C4-2B (cell line): ENCODE measurements around the gene ETNK1.
"Not testable (repeated sequence)": the region's sequence is repeated elsewhere in the genome, so short reads cannot be mapped to it uniquely, and the experiment has no call there.

ENCODE experiments used
- H3K27ac ChIP-seq: fragments of 450-650 bp; 2 replicates; pipeline ENCODE4 v1.5.1; 2017
- ZFX ChIP-seq: fragments of 450-650 bp; IDR thresholded peaks from 2 replicates; pipeline ENCODE4 v1.6.1; 2017
- TF ChIP-seq, protein P1 (sequence below): fragments of 450-650 bp; conservative IDR thresholded peaks from 2 replicates; pipeline ENCODE4 v1.5.1; 2017; ENCODE audit warnings: mild to moderate bottlenecking

ETNK1 gene

DNA sequence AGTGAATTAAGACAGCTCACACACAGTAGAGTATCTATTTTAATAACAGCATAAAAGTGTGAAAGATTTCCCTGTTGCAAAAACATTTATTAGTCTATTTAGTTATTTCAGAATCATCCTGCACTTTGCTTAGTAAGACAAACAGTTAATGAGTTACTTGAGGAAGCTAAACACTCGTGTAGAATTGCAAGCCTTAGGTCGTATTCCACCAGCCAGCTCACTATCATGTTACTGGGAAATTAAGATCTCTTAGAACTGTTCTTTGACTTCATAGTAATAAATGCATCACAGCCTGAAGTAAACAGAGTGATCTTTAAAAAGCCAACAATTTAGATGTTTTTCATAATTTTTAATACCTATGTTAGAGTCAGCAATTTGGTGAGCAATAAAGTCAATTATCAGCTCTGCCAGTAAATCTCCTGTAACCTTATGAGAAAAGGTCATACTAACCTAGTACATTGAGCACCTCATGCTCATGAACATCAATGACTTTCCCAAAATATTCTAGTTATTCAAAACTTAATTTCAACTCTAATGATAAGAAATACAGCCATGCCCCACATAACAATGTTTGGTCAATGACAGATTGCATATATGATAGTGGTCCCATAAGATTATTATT, 26.7 kb upstream of the ETNK1 start:
- H3K27ac ChIP-seq = no peak overlapping the region
- TF ChIP-seq, protein P1, sequence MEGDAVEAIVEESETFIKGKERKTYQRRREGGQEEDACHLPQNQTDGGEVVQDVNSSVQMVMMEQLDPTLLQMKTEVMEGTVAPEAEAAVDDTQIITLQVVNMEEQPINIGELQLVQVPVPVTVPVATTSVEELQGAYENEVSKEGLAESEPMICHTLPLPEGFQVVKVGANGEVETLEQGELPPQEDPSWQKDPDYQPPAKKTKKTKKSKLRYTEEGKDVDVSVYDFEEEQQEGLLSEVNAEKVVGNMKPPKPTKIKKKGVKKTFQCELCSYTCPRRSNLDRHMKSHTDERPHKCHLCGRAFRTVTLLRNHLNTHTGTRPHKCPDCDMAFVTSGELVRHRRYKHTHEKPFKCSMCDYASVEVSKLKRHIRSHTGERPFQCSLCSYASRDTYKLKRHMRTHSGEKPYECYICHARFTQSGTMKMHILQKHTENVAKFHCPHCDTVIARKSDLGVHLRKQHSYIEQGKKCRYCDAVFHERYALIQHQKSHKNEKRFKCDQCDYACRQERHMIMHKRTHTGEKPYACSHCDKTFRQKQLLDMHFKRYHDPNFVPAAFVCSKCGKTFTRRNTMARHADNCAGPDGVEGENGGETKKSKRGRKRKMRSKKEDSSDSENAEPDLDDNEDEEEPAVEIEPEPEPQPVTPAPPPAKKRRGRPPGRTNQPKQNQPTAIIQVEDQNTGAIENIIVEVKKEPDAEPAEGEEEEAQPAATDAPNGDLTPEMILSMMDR = no peak
- no peak for TF ChIP-seq ZFX

DNA sequence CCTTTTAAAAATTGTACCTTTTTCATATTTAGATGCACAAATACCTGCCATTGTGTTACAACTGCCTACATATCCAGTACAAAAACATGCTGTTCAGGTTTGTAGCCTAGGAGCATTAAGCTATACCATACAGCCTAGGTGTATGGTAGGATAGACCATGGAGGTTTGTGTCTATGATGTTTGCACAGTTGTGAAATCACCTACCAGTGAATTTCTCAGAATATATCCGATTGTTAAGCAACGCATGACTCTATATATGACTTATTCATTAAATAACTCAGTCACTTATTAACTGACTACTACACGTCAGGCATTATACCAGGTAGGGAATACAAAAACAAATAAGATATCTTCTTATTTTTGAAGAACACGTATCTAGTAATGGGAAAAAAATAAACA, 26.2 kb upstream of the ETNK1 start:
- TF ChIP-seq, protein P1 = no peak
- no peak for TF ChIP-seq ZFX
- H3K27ac ChIP-seq = no peak overlapping the region

DNA sequence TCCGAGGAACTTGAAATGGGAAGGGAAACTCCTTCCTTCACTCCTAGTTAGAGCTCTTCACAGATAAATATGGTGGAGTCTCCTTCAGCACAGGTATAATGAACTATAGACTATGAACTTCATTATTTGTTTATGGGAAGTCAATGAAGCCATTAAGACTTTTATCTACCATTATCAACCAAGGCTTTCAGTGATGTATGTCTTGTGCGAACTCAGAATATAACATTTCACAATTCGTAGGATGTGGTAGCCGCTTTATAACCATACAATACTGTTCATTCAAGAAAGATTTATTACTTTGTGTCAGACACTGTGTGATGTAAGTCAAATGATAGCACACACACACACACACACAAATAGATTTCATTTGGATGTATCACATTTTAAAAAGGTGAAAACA, 24.8 kb upstream of the ETNK1 start:
- H3K27ac ChIP-seq = no peak overlapping the region
- TF ChIP-seq, protein P1 = no peak
- no peak for TF ChIP-seq ZFX

DNA sequence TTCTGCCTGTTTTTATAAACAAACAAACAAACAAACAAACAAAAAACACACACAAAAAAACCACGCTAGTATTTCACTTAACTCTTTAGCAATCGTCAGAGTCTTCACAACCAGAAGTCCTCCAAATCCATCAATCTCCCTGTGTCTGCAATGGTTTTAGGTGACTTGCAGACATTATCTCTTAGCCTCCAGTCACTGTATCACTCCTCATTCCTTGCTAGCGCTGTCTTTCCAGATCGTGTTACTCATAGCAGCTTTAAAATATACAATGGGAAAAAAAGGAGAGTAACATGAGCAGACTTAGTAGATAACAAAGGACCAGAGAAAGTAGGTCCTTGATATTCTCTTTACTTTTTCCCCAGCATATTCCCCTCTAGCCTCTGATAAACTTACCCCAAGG, 15.5 kb upstream of the ETNK1 start:
- no peak for TF ChIP-seq ZFX
- TF ChIP-seq, protein P1 = no peak
- H3K27ac ChIP-seq = no peak overlapping the region

DNA sequence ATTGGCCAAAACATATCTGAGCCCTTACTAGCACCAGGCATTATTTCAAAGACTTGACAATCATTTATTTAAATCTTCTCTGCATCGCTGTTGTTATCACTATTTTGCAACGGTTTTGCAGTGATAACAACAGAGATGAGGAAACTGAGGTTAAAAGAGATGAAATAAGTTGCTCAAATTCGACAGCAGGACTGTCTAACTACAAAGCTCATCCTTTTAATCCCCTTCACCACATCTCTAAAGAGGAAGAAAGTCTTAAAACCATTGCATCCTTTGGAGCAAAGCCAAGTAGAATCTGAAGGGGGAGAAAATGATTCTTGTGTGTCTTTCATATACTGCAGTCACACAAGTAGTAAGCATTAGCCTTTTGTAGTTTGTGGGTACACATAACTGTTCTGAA, 14.8 kb upstream of the ETNK1 start:
- no peak overlapping the region for H3K27ac ChIP-seq
- no peak for TF ChIP-seq ZFX
- TF ChIP-seq, protein P1 = no peak

DNA sequence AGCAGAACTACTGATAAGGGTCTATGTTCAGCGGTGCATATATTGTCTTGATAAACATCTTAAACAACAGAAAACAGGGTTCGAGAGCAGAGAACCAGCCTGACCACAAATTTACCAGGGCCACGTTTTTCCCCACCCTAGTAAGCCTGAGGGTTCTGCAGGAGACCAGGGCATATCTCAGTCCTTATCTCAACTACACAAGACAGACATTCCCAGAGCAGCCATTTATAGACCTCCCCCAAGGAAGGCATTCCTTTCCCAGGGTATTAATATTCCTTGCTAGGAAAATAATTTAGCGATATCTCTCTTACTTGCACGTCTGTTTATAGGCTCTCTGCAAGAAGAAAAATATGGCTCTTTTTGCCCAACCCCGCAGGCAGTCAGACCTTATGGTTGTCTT, 12.1 kb upstream of the ETNK1 start:
- H3K27ac ChIP-seq = not testable (repeated sequence)

DNA sequence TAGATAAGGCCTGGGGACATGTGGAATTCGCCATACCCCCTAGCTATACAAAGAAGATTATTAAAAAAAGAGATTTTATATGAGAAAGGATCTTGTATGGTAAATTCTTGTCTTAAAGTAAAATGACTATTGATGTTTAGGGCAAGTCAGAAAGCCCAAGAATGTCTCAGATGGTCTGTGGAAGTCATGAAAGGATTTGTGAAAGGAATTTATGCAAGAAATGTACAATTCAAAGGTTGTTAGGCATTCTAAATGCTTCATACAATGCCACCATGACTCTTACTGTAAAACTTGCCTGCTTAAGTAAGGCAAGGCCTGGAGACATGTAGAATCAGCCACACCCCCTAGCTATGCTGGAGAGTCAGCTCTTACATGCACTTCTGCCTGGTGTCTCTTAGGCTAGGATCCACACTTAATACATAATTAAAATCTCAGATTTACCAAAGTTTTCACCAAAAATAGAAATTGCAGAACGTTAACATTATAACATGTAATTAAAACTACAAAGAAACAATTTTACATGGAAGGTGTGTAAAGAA, 8.9 kb upstream of the ETNK1 start:
- no peak overlapping the region for H3K27ac ChIP-seq
- no peak for TF ChIP-seq ZFX
- TF ChIP-seq, protein P1 = no peak

DNA sequence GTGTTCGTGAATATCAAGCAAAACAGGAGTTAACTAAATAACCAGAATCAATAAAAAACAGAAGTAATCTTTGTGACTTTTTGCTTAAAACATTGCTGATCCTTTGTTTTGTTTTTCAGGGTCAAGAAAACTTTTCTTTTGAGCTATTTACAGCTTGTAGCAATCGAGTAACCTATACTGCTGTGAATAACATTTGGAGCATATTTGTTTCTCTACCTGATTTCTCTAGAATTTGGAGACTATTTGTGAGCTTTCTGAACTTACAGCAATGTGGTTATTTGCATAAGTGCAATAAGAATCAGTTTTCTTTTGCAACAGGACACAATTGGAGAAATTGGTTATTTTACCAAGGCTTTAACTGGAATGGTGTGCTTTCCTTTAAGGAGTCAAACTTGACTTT, 7.3 kb upstream of the ETNK1 start:
- TF ChIP-seq, protein P1 = no peak
- no peak for TF ChIP-seq ZFX
- no peak overlapping the region for H3K27ac ChIP-seq
